Pancreas (tissue), 10 donors: ENCODE results near the gene PLCH2. TPM values are rescaled to one million over a fixed set of nuclear protein-coding genes. Genes with fewer than 3 reads are reported as not detected.

ENCODE experiments used
- ATAC-seq, 4 donors: fragments of 200-7000 bp; cut with Tn5 transposase; one replicate each; pipeline versions ENCODE4 v1.8.0 to v1.9.1; 2020; ENCODE audit warnings: mild to moderate bottlenecking in 4 of 4, moderate library complexity in 4 of 4
- DNase-seq, 6 donors: peaks; one replicate each; pipeline ENCODE4 v3.0.0-alpha.2; 2020
- FAIRE-seq: peaks from 2 replicates; lab custom pipeline; 2012; peaks lifted over from hg19 to GRCh38; lab: Jason Lieb, UNC
- H3K27ac ChIP-seq, 4 donors: fragments of 200-600 bp; sonication (generic); 1 replicate in 3 of 4; 2 replicates in 1 of 4; pipeline versions ENCODE4 v1.5.0 to v1.8.0; 2020
- H3K27me3 ChIP-seq, 4 donors: fragments of 200-600 bp; one replicate each; pipeline ENCODE4 v1.8.0; 2021
- H3K36me3 ChIP-seq, 3 donors: fragments of 200-600 bp; sonication (generic) in 1 of 3; one replicate each; pipeline versions ENCODE4 v1.5.0 to v1.8.0; 2020 to 2021
- H3K4me1 ChIP-seq, 3 donors: fragments of 200-600 bp; one replicate each; pipeline ENCODE4 v1.8.0; 2021
- H3K4me3 ChIP-seq, 4 donors: fragments of 200-600 bp; sonication (generic) in 2 of 4; one replicate each; pipeline versions ENCODE4 v1.5.0 to v1.8.0; 2020 to 2021
- H3K9me3 ChIP-seq, 4 donors: fragments of 200-600 bp; one replicate each; pipeline ENCODE4 v1.8.0; 2021
- WGBS, 2 donors: extraction: QIAGEN DNeasy Blood & Tissue Kit; methylation state at CpG; one replicate each; pipeline ENCODE4 v1.1.7; 2013; 5-methylcytosine and 5-hydroxymethylcytosine counted together
- intact Hi-C, 3 donors: fragments of 100-400 bp; cut with DNase I; formaldehyde crosslinking; loops; one replicate each; pipeline versions ENCODE4 v1.11.1 to v1.14.2; 2022
- polyA plus RNA-seq, 2 donors: library from polyadenylated mRNA; stranded (reverse); fragments of 200-250 nt; gene quantifications; one replicate each; pipeline ENCODE4 v1.2.3, GENCODE V29; 2013
- total RNA-seq, 6 donors: library from RNA; stranded (reverse); fragmentation: NEBNext Ultra II Directional in 4 of 6; extraction: Animal tissue kit (Norgen Biotek cat#: 25700) in 4 of 6; gene quantifications; one replicate each; pipeline versions ENCODE4 v1.2.1 to v1.2.4, GENCODE V29; 2021 to 2023
- TF ChIP-seq, protein P1 (sequence below), 4 donors: fragments of 200-600 bp; sonication (generic) in 3 of 4; IDR thresholded peaks; one replicate each; pipeline versions ENCODE4 v1.5.0 to v1.8.0; 2021; ENCODE audit warnings: antibody characterized with exemption in 4 of 4
- donor health status: healthy with polysubstance abuse.
- donor health status: DM: no; HTN: no; CAD: no; lungs with moderate emphysema.
- donor health status: DM: no; HTN: no; CAD: no.
- donor health status: control.
- donor health status: control.
- donor health status: Bipolar disorder and iron deficiency.
- donor health status: DM: yes; HTN: yes; CAD: no.
- donor health status: DM: no; HTN: no; CAD: no.
- donor health status: DM: no; HTN: no; CAD: no.
- donor health status: DM: yes; HTN: yes; CAD: no.

PLCH2 gene, protein sequence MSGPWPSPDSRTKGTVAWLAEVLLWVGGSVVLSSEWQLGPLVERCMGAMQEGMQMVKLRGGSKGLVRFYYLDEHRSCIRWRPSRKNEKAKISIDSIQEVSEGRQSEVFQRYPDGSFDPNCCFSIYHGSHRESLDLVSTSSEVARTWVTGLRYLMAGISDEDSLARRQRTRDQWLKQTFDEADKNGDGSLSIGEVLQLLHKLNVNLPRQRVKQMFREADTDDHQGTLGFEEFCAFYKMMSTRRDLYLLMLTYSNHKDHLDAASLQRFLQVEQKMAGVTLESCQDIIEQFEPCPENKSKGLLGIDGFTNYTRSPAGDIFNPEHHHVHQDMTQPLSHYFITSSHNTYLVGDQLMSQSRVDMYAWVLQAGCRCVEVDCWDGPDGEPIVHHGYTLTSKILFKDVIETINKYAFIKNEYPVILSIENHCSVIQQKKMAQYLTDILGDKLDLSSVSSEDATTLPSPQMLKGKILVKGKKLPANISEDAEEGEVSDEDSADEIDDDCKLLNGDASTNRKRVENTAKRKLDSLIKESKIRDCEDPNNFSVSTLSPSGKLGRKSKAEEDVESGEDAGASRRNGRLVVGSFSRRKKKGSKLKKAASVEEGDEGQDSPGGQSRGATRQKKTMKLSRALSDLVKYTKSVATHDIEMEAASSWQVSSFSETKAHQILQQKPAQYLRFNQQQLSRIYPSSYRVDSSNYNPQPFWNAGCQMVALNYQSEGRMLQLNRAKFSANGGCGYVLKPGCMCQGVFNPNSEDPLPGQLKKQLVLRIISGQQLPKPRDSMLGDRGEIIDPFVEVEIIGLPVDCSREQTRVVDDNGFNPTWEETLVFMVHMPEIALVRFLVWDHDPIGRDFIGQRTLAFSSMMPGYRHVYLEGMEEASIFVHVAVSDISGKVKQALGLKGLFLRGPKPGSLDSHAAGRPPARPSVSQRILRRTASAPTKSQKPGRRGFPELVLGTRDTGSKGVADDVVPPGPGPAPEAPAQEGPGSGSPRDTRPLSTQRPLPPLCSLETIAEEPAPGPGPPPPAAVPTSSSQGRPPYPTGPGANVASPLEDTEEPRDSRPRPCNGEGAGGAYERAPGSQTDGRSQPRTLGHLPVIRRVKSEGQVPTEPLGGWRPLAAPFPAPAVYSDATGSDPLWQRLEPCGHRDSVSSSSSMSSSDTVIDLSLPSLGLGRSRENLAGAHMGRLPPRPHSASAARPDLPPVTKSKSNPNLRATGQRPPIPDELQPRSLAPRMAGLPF (N-terminal part only)
- total RNA-seq (1 to 10 TPM in 5 of 6 donors, under 1 TPM in 1; 0.79 to 4.0 (median 3.0) TPM), polyA plus RNA-seq (100 to 1,000 TPM in 1 of 2 donors, 10 to 100 TPM in 1; 86.4 to 163 TPM)

DNA sequence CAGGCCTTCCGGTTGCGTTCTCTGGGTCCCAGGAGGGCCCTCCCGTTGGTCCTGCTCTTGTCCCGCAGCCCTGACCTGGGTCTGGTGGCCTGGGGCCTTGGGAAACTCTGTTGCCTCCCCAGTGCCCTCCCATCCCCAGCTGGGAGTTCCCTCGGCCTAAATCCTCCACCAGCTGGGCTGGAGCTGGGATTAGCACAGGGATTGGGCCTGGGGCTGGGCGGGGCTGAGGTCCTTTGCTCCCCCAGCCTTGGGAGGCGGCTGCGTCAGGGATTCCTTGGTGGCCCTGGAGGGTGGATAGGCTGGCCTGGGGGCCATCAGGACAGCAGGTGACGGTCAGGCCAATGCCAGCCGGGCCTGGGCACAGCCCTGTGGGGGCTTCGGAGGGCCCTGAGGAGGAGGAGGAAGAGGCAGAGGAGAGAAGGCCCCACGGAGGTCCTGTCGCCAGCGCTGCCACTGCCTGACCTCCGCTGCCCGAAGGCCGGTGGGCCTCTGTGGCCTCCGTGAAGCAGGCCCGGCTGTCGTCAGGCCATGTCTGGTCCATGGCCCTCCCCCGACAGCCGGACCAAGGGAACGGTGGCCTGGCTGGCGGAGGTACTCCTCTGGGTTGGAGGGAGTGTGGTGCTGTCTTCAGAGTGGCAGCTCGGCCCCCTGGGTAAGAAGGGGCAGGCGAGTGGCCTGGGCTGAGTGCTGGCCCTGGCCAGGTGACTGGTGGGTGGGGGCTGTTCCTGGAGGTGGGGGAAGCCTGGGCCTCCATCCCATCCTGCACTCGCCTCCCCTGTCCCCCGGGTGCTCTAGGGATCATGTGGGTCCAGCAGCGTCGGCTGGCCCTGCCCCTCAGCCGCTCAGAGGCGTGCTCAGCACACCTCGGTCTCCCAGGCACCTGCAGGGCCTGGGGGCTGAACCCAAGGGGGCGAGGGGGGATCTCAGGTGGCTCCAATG, at the start of gene PLCH2:
Gene PLCH2 (plus strand): TSS at position 229 of the 939 bp plus-strand sequence. CDS start 300 bp downstream, at position 529.
- Histone ChIP-seq H3K27me3 (no peaks in the 10 kb centered on the region), H3K27ac (no peak within 1 kb of the TSS), H3K4me1 (no peaks in the 10 kb centered on the region), H3K36me3 (no peaks in the 10 kb centered on the region), H3K4me3 (no peak within 1 kb of the TSS), H3K9me3 (no peaks in the 10 kb centered on the region)
- no peak for DNase-seq
- ATAC-seq = no peak
- FAIRE-seq = no peak
- intact Hi-C loops = no loop called here
- 72 to 79% methylated on average over 28 to 34 of the region's 34 CpGs for WGBS, 2 donors
- TF ChIP-seq, protein P1, sequence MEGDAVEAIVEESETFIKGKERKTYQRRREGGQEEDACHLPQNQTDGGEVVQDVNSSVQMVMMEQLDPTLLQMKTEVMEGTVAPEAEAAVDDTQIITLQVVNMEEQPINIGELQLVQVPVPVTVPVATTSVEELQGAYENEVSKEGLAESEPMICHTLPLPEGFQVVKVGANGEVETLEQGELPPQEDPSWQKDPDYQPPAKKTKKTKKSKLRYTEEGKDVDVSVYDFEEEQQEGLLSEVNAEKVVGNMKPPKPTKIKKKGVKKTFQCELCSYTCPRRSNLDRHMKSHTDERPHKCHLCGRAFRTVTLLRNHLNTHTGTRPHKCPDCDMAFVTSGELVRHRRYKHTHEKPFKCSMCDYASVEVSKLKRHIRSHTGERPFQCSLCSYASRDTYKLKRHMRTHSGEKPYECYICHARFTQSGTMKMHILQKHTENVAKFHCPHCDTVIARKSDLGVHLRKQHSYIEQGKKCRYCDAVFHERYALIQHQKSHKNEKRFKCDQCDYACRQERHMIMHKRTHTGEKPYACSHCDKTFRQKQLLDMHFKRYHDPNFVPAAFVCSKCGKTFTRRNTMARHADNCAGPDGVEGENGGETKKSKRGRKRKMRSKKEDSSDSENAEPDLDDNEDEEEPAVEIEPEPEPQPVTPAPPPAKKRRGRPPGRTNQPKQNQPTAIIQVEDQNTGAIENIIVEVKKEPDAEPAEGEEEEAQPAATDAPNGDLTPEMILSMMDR (IDR thresholded peaks at IDR 0.05) = no peak

DNA sequence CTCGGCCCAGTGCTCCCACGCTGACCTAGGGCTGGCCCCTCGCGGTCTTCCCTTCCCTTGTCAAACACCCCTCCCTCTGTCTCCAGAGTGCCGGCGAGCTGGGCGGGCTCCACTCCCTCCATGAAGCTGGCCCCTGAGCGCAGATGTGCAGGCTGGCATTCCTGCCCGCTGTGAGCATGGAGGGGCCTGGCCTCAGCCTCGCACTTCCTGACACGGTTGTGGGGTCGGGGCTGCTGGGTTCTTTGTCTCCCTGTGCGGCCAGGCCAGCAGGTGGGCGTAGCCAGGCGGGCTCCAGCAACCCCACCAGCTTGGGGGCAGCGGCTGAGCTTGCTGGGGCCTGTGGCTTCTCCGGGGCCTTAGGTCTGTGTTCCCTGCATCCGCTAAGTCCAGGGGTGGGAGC, 49.5 kb upstream of the PLCH2 start:
- Histone ChIP-seq H3K4me3 (no peak overlapping the region), H3K9me3 (no peaks in the 10 kb centered on the region), H3K36me3 (no peaks in the 10 kb centered on the region), H3K27me3 (no peaks in the 10 kb centered on the region), H3K27ac (no peak overlapping the region), H3K4me1 (no peaks in the 10 kb centered on the region)
- intact Hi-C loops = loop anchor here in 1 of 3 donors (10.0 kb wide), 1 partner anchor 208 kb away; the partner anchor contains the start of gene MMEL1
- WGBS, 2 donors = 43 to 55% methylated on average over 16 to 18 of the region's 18 CpGs
- DNase-seq (no peak), FAIRE-seq (no peak), ATAC-seq (no peak)
- TF ChIP-seq, protein P1 (IDR thresholded peaks at IDR 0.05) = no peak

DNA sequence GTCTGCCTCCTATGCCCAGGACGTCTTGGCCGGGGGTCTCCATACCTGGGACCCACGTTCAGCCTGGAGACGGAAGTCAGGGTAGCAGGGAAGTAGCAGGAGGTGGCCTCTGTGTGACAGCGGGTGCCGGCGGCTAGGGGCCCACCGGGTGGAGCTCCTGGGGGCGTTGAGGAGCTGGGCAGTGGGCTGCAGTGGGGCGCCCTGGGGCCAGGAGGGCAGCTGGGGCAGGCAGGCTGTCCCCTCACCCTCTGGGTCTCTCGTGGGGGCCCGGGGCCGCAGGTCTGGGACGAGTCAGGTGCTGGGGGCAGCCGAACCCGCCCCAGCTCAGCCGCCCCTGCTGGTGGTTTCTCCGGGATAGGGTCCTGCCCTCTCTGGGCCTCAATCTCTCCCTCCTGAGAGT, 49.0 kb upstream of the PLCH2 start:
- no peaks in the 10 kb centered on the region for H3K27me3 ChIP-seq
- H3K36me3 ChIP-seq = no peaks in the 10 kb centered on the region
- no peak overlapping the region for H3K4me3 ChIP-seq
- no peaks in the 10 kb centered on the region for H3K9me3 ChIP-seq
- H3K27ac ChIP-seq = no peak overlapping the region
- intact Hi-C loops = loop anchor here in 1 of 3 donors (10.0 kb wide), 1 partner anchor 208 kb away; the partner anchor contains the start of gene MMEL1
- no peaks in the 10 kb centered on the region for H3K4me1 ChIP-seq
- DNase-seq = no peak
- no peak for FAIRE-seq
- TF ChIP-seq, protein P1 (IDR thresholded peaks at IDR 0.05) = no peak
- 60 to 70% methylated on average over 18 of the region's 18 CpGs for WGBS, 2 donors
- no peak for ATAC-seq

DNA sequence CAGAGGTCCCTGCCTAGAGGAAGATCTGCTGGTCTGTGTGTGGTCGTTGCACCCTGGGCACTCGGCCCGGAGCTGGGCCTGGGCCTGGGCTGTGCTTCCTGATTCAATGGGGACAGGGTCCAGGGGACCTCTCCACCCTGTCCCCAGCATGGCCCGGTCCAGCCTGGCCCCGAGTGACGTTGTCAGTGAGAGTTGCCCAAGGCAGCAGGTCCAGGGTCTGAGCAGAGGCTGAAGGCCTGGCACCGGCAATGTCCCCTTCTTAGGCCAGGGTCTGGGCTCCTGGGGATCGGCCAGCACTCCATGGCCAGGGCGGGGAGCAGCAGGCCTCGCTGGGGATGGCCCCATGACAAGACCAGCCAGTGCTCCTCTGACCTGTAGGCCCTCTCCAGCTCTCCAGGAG, 48.1 kb upstream of the PLCH2 start:
- no peaks in the 10 kb centered on the region for H3K4me1 ChIP-seq
- H3K4me3 ChIP-seq = no peak overlapping the region
- WGBS, 2 donors = 64 to 81% methylated on average over 9 to 10 of the region's 10 CpGs
- DNase-seq = no peak
- TF ChIP-seq, protein P1 (IDR thresholded peaks at IDR 0.05) = no peak
- H3K9me3 ChIP-seq = no peaks in the 10 kb centered on the region
- intact Hi-C loops = loop anchor here in 1 of 3 donors (10.0 kb wide), 1 partner anchor 207 kb away; the partner anchor contains the start of gene MMEL1
- no peak for ATAC-seq
- no peaks in the 10 kb centered on the region for H3K36me3 ChIP-seq
- no peak overlapping the region for H3K27ac ChIP-seq
- no peaks in the 10 kb centered on the region for H3K27me3 ChIP-seq
- no peak for FAIRE-seq
